Measurements from ENCODE around the gene FUZ.

DNA sequence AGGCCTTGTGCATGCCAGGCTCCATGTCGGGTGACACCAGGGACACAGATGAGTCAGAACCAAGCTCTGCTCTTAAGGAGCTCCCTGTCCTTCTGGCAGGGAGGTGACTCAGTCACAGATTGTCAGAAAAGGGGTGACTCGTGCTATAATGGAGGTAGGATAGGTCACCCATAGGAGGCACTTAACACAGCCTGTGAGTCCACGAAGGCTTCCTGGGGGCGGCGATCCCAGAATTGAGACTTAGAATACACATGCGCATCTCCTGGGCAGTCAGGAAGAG is 19.6 kb downstream of the FUZ start:
- no peak for TF ChIP-seq POLR2A (IDR thresholded peaks at IDR 0.05)
- TF ChIP-seq, protein P1, sequence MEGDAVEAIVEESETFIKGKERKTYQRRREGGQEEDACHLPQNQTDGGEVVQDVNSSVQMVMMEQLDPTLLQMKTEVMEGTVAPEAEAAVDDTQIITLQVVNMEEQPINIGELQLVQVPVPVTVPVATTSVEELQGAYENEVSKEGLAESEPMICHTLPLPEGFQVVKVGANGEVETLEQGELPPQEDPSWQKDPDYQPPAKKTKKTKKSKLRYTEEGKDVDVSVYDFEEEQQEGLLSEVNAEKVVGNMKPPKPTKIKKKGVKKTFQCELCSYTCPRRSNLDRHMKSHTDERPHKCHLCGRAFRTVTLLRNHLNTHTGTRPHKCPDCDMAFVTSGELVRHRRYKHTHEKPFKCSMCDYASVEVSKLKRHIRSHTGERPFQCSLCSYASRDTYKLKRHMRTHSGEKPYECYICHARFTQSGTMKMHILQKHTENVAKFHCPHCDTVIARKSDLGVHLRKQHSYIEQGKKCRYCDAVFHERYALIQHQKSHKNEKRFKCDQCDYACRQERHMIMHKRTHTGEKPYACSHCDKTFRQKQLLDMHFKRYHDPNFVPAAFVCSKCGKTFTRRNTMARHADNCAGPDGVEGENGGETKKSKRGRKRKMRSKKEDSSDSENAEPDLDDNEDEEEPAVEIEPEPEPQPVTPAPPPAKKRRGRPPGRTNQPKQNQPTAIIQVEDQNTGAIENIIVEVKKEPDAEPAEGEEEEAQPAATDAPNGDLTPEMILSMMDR (IDR thresholded peaks at IDR 0.05) = no peak
